ENCODE measurements around the gene WBP2NL.
A peak's percentile ranks its signal among the peaks of the same experiment; 100 is the strongest.
"Not testable (repeated sequence)": the region's sequence is repeated elsewhere in the genome, so short reads cannot be mapped to it uniquely, and the experiment has no call there.

The WBP2NL gene

DNA sequence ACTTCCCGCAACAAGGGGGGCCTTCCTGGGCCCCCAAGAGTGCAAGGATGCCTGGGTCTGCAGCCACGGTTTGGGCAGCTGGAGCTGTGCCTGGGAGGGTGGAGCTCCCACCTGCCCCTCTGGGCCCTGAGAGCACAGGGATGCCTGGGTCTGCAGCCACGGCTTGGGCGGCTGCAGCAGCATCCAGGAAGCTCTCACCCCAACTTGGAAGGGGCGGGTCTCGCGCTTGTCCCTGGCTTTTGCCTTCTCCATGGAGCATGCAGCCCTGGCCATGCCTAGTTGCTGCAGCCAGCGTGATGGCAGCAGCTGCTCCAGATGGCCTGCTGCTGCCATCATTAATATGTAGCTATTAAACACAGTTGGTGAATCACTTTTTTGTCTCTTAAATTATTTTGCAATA, 36.7 kb downstream of the WBP2NL start:
- DNase-seq, result no peak

GRCh38 chr22:42039271-42039670, 40.7 kb downstream of the WBP2NL start:
- no peak for DNase-seq

- DNase-seq, result no peak
Observed at GRCh38 chr22:42041784-42042183, 43.2 kb downstream of the WBP2NL start.

- DNase-seq, result no peak
Observed at GRCh38 chr22:42050641-42051180, 52.1 kb downstream of the WBP2NL start.

DNA sequence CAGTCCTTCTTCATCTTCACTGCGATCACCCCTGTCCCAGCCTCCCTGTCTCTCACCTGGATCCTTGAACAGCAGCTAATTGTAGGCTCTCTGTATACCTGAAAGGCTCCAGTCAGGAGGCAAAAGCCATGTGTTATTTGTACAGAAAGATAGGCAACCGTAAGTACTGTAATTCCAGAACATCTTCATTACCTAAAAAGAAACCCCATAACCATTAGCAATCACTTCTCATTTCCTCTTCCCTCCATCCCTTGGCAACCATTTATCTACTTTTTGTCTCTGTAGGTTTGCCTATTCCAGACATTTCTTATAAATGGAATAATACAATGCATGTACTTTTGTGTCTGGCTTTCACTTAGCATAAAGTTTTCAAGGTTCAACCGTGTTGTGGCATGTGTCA, 54.2 kb downstream of the WBP2NL start:
- no peak for DNase-seq

DNA sequence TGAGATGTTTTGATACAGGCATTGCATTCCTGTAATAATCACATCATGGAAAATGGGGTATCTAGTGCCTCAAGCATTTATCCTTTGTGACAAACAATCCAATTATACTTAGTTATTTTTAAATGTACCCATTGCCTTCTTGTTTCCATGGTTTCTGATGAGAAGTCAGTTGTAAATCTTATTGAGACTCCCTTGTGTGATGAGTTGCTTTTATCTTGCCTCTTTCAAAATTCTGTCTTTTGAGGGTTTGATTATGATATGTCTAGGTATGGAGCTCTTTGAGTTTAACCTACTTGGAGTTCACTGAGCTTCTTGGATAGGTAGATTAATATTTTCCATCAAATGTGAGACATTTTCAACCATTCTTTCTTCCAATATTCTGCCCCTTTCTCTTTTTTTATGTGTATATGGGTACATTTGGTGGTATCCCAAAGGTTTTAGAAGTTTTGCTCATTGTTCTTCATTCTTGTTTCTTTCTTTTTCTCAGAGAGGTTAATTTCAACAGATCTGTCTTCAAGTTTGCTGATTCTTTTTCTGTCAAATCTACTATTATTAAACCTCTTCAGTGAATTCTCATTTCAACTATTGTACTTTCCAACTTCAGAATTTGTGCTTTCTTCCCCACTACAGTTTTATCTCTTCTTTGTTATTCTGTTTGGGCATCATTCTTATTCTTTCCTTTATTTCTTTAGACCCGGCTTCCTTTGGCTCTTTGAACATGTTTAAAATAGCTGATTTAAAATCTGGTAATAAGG, 58.3 kb downstream of the WBP2NL start:
- DNase-seq, result no peak

GRCh38 chr22:42060489-42060888, 61.9 kb downstream of the WBP2NL start:
- DNase-seq, result no peak

DNA sequence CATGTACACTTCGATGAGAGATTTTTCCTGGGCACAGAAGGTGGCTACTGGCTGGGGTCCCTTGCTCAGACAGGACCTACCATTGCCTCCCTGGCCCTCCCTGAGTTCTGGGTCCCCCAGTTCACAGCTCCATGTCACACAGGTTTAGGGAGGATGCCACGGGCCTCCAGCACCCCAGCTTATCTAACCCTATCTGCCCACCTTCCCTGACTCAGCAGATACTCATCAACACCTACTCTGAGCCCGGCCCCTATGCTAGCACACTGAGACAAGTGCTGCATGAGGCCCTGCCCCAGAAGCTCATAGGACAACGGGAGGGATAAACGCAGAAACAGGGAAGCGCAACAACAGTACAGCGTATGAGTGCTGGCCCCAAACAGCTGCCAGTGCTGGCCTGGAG, 62.5 kb downstream of the WBP2NL start:
- no peak for DNase-seq

DNA sequence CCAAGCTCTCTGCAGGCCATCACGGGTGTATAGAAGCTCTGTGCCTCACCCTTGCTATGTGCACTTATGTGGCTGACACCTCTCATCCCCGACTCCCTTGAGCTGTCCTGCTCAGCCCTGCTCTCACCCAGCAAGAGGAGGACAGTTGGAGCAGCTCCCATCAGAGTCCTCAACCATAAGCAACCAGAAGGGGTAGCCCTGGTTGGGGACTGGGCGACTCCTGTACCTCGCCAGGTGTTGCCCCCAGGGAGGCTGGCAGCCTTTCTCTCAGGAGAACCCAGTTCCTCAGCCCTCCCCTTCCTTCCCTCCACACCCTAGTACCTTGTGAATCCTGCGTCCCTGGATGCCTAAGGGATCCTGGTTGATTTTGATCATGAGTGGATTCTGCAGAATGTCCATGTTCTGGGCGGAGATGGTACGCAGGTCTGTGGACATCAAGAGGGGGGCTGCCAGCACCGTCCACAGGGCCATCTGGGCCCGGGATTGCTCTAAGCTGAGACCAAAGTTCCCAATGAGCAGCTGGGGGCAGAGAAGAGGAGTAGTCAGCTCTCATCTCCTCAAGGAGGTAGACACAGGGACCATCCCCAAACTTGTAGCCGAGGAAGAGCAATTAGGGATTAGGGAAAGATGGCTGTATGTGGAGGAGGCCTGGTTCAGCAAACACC, 64.0 kb downstream of the WBP2NL start:
- no peak for DNase-seq

DNA sequence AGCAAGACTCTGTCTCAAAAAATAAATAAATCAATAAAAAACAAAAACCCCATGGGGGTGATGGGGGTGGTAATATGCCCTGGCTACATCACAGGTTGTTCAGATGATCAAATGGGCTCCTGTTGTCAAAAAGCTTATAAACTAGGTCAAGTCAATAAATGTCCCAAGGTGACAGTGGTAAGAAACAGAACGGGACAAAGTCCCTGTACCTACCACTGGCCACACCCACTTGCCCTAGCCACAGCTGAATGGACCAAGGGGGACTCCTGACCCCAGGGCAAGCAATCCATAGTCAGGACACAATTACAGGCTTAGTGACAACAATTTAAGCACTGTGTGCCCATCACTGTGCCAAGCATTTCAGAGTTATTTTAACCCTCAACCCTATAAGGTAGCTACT, 66.0 kb downstream of the WBP2NL start:
- DNase-seq, result no peak

DNA sequence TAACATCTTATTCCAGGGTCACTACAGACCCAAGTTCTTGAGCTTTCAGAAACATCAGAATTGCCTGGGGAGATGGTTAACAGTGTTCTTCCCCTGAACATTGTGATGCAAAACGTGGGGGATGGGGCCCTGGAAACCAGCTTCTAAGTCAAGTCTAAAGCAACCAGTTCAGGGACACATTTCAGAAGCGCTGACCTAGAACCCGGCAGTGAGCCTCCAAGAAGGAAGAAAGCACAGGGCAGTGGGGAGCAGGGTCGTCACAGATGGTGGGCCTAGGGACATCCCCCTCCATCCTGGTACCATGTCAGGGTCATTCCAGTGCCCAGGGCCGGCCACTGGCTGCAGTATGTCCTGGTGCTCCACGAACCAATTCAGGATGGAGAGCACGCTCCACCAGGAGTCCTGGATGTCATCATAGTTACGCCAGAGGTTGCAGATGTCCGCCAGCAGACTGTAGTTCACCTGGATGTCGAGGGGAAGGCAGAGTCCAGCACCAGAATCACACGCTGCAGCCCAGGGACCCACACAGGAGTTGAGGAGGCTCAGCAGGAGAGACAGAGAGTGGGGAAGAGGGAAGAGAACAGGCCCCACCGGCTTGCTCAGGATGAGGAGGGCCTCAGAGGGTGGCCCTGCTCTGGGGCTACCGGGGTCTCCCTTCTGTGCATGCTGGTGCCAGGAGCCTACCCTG, 67.0 kb downstream of the WBP2NL start:
- DNase-seq, result no peak

- no peak for DNase-seq
Observed at GRCh38 chr22:42066126-42066761, 67.7 kb downstream of the WBP2NL start.

GRCh38 chr22:42066937-42067336, 68.3 kb downstream of the WBP2NL start:
- DNase-seq, result no peak

GRCh38 chr22:42067671-42068251, 69.2 kb downstream of the WBP2NL start:
- DNase-seq, result no peak

GRCh38 chr22:42068291-42068690, 69.7 kb downstream of the WBP2NL start:
- DNase-seq, result no peak

DNA sequence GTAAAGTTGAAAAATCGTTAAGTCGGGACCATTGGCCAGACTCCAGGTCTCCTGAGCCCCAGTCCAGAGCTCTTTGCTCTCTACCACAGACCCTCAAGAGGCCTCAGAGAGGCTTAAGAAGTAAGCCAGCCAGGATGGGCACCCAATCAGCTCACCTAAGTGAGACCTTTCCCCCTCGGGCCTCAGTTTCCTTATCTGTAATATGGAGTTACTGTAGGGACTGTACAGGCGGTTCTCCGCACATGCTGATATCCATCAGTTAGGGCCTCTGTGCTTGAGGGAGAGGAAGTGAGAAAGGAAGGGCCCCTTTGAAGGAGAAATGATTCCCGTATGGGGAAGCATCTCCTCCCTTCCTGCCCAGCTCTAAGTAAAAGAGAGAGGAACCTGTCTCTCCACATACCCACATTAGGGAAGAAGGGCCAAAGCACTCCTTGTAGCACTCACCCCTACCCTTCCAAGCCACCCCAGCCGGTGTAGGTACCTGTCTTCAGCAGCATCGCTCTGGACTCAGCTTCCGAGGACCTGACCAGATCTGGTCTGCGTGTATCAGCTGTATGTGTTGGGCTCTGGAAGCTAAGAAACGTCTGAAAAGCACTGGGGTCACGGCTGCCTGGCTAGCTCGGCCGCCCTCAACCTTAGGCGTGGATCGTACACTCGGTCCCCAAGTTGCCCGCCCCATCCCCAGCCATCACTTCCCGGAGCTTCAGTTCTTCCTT, 71.4 kb downstream of the WBP2NL start:
- no peak for DNase-seq

DNA sequence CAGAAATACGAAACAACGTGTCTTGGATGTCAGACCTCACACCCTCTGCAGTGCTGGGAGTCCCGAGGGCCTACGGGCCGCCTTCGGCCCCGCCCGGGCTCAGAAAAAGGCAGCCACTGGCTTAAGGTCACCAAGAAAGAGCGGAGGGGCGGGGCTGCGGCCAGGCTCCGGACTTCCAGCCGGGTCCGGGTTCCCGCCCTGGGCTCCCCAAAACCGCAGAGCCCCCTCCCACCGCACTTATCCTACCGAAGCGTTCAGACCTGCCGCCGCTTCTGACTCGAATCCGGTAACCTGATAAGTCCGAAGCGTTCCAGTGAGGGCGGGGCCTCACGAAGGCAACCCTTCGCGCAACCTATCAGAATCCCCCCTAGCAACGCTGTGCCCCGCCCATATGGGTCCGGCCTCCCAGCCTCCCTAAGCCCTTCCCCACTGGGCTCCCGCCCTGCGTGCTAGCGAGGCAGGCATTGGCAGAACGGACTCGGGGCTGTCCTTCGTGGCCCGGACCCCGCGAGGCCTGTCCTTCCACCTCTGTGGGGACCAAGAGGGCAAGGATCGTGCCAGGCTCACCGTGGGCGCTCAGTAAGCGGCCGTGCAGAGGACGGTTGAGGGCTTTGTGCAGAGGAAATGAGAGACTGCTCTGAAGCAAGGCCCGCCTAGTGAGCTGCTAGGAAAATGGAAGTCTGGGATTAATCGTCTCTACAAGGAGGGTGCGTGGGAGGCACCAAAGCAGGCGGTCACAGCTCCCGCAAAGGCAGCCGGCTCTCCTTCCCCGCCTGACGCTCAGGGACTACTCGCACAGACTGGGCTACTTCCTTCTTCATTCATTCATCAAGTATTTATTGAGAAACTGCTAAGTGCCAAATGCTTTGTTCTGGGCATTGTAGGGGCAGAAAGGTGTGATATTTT, 72.2 kb downstream of the WBP2NL start, which contains the start of gene NAGA:
NAGA (minus strand) TSS at position 296 of the 906 bp plus-strand sequence. CDS start 515 bp downstream, outside the sequence.
- peak; percentile 89 for DNase-seq

DNA sequence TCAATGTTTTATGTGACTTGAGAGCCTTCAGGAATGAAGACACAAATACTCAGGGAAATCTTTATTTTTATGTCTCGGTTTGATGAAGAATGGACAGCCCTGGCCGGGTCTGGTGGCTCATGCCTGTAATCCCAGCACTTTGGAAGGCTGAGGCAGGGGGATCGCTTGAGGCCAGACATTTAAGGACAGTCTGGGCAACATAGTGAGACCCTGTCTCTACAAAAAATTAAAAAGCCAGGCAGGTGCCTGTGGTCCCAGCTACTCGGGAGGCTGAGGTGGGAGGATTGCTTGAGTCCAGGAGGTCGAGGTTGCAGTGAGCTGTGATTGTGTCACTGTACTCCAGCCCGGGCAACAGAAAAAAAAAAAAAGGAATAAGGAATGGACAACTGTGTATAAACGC, 72.9 kb downstream of the WBP2NL start:
- not testable (repeated sequence) for DNase-seq

- DNase-seq, result no peak
Observed at GRCh38 chr22:42072606-42073330, 74.2 kb downstream of the WBP2NL start.

DNA sequence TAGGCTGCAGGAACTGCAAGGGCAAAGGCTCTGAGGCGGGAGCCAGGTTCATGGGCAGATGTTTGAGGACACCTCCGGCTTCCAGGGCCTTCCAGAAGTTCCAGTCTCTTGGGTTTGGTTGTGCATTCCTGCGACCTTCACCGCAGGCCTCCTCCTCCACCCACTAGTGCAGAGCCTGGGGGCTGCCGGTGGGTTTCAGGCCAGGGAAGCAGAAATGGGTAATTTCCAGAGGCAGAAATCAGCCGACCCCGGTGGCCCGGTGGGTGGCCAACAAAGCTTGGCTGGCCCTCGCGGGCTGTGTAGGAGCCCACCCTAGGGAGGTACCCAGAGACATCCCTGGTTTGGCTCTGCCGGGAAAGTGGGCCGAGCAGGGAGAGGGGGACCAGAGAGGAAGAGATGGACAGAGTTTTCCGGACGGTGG, 75.0 kb downstream of the WBP2NL start:
- DNase-seq, result no peak
